ENCODE data around the gene RGS16.

GRCh38 chr1:182628657-182629056 lies 24.5 kb upstream of the RGS16 start:
- TF ChIP-seq CTCF (IDR thresholded peaks at IDR 0.05) (no peak), POLR2A (IDR thresholded peaks at IDR 0.05) (no peak)
